Activated B cell treated with CpG ODN at 0.5 μM for 24 hours (primary cell): ENCODE measurements around the gene LPCAT2. TPM values are rescaled to one million over a fixed set of nuclear protein-coding genes. Genes with fewer than 3 reads are reported as not detected.
"Not testable (repeated sequence)": the region's sequence is repeated elsewhere in the genome, so short reads cannot be mapped to it uniquely, and the experiment has no call there.

Source experiments
- ATAC-seq: fragments of 200-7000 bp; cut with Tn5 transposase; one replicate; pipeline ENCODE4 v1.10.0; 2021; ENCODE audit warnings: low read depth, mild to moderate bottlenecking, moderate library complexity
- CTCF ChIA-PET: fragments of 350-600 bp; sonication (Branson Sonifier 250); formaldehyde crosslinking; loops from one replicate; lab custom pipeline; 2021; ENCODE audit warnings: antibody characterized with exemption; lab: Charles Lee
- POLR2A ChIA-PET: fragments of 350-600 bp; sonication (Branson Sonifier 250); formaldehyde crosslinking; loops from one replicate; lab custom pipeline; 2021; ENCODE audit warnings: antibody characterized with exemption; lab: Charles Lee
- DNase-seq: peaks from one replicate; pipeline ENCODE4 v3.0.0; 2022
- H3K27ac Mint-ChIP-seq: one replicate; pipeline ENCODE4 v1.8.0; 2020; ENCODE audit warnings: mixed read lengths
- H3K27me3 Mint-ChIP-seq: one replicate; pipeline ENCODE4 v1.8.0; 2021; ENCODE audit warnings: mixed read lengths
- H3K36me3 Mint-ChIP-seq: one replicate; pipeline ENCODE4 v1.8.0; 2021; ENCODE audit warnings: low read depth, mixed read lengths
- H3K4me1 Mint-ChIP-seq: one replicate; pipeline ENCODE4 v1.8.0; 2021; ENCODE audit warnings: mixed read lengths
- H3K4me3 Mint-ChIP-seq: one replicate; pipeline ENCODE4 v1.8.0; 2020; ENCODE audit warnings: mild to moderate bottlenecking, mixed read lengths
- H3K9me3 Mint-ChIP-seq: one replicate; pipeline ENCODE4 v1.8.0; 2020; ENCODE audit warnings: mixed read lengths
- intact Hi-C: fragments of 100-400 bp; cut with micrococcal nuclease; formaldehyde crosslinking; loops from one replicate; pipeline ENCODE4 v1.15.1; 2024
- total RNA-seq: library from RNA; stranded (reverse); gene quantifications from 2 replicates; pipeline ENCODE4 v1.2.3, GENCODE V29; 2022
- TF ChIP-seq, protein P1 (sequence below): fragments of 200-600 bp; IDR thresholded peaks from one replicate; pipeline ENCODE4 v1.8.0; 2022; ENCODE audit warnings: antibody characterized with exemption, mild to moderate bottlenecking

LPCAT2 gene
- total RNA-seq, 1 donor from 2014 or later = 0.04 TPM

DNA sequence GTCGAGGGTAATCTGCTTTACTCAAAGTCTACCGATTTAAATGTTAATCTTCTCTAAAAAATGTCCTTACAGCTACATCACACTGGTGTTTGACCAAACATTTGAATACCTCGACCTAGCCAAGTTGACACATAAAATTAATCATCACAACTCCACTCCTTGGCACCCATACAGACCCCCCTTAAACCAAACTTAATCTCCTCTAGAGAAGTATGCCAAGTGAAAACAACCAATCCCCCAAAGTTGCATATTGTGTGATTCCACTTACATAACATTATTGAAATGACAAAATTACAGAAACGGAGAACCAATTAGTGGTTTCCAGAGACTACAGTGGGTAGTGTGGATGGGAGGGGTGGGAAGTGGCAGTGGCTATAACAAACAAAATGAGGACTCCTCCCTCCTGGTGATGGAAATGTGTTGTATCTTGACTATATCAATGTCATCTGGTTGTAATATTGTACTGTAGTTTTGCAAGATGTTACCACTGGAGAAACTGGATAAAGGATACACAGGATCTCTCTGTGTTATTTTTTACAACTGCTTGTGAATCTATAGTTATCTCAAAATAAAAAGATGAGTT is 97.0 kb downstream of the LPCAT2 start:
- H3K4me1 Mint-ChIP-seq = no peaks in the 10 kb centered on the region

DNA sequence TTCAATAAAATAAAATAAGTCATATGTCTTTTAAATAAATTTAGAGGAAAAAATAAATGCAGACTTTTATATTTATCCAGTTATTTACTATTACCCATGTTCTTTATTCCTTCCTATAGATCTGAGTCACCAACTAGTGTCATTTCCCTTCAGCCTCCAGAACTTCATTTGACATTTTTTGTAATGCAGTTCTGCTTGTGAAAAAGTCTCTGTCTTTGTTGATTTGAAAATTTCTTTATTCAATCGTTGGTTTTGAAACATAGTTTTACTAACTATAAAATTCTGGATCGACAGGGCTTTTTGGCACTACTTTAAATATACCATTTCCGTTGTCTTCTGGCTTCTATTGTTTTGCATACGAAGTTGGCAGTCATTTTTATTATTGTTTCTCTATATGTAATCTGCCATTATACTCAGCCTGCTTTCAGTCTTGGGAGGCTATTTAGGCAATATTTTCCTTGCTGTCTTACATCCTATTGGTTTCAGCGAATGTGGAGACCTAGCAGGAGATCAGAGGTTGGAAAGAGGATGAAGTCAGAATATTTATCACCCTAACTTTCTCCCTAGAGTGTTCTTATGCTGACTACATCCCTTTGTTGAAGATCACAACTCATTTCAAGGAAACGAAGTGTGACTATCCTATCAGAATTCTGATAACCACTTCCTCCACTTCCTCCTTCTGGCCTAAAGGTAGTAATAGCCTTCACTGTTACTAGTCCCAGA is 104.9 kb downstream of the LPCAT2 start:
- ChIA-PET CTCF (no interaction called here), POLR2A (no interaction called here)
- TF ChIP-seq, protein P1, sequence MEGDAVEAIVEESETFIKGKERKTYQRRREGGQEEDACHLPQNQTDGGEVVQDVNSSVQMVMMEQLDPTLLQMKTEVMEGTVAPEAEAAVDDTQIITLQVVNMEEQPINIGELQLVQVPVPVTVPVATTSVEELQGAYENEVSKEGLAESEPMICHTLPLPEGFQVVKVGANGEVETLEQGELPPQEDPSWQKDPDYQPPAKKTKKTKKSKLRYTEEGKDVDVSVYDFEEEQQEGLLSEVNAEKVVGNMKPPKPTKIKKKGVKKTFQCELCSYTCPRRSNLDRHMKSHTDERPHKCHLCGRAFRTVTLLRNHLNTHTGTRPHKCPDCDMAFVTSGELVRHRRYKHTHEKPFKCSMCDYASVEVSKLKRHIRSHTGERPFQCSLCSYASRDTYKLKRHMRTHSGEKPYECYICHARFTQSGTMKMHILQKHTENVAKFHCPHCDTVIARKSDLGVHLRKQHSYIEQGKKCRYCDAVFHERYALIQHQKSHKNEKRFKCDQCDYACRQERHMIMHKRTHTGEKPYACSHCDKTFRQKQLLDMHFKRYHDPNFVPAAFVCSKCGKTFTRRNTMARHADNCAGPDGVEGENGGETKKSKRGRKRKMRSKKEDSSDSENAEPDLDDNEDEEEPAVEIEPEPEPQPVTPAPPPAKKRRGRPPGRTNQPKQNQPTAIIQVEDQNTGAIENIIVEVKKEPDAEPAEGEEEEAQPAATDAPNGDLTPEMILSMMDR = no peak
- H3K9me3 Mint-ChIP-seq = peaks cover 4% of the 10 kb centered on the region
- no peak overlapping the region for H3K27ac Mint-ChIP-seq
- no peaks in the 10 kb centered on the region for H3K36me3 Mint-ChIP-seq
- no peak for ATAC-seq
- H3K27me3 Mint-ChIP-seq = peaks cover 8% of the 10 kb centered on the region
- no peak for DNase-seq
- intact Hi-C loops = no loop called here
- no peak overlapping the region for H3K4me3 Mint-ChIP-seq
- H3K4me1 Mint-ChIP-seq = no peaks in the 10 kb centered on the region

More for the DNA sequence above, 97.0 kb downstream of the LPCAT2 start:
- intact Hi-C loops = no loop called here
- no peak overlapping the region for H3K4me3 Mint-ChIP-seq
- ATAC-seq (no peak), DNase-seq (no peak)
- no peaks in the 10 kb centered on the region for H3K36me3 Mint-ChIP-seq
- H3K9me3 Mint-ChIP-seq = peaks cover 4% of the 10 kb centered on the region
- CTCF ChIA-PET = no interaction called here
- TF ChIP-seq, protein P1 = no peak
- H3K27me3 Mint-ChIP-seq = peaks cover 3% of the 10 kb centered on the region
- H3K27ac Mint-ChIP-seq = no peak overlapping the region
- POLR2A ChIA-PET = no interaction called here

DNA sequence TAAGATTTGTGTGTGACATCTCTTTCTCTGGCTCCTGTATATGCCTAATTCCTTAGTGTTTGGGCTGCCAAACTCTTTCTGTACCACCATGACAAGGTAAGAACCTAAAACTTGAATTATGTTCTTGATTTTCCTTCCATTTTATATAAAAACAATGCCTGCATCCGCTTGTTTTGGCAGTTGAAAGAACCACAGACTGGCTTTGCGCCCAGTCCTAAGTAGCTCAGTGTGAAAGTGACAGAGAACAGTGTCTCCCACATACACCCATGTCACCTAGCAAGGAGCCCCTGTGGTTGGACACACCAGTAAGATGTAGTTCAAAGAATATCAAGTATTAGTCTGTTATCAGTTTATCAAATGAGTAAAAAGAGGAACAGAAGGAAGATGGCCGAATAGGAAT is 106.2 kb downstream of the LPCAT2 start:
- Mint-ChIP-seq H3K36me3 (no peaks in the 10 kb centered on the region), H3K9me3 (peaks cover 2% of the 10 kb centered on the region), H3K27me3 (peaks cover 8% of the 10 kb centered on the region), H3K27ac (no peak overlapping the region), H3K4me1 (no peaks in the 10 kb centered on the region), H3K4me3 (no peak overlapping the region)
- DNase-seq (no peak), ATAC-seq (no peak)
- TF ChIP-seq, protein P1 = no peak
- ChIA-PET CTCF (no interaction called here), POLR2A (no interaction called here)
- intact Hi-C loops = no loop called here

DNA sequence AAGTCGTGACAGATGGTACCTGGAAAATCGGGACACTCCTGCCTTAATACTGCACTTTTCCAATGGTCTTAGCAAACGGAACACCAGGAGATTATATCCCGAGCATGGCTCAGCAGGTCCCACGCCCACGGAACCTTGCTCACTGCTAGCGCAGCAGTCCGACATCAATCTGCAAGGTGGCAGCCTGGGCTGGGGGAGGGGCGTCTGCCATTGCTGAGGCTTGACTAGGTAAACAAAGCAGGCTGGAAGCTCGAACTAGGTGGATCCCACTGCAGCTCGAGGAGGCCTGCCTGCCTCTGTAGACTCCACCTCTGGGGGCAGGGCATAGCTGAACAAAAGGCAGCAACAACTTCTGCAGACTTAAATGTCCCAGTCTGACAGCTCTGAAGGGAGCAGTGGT is 106.8 kb downstream of the LPCAT2 start:
- ATAC-seq, intact Hi-C loops, H3K27me3 Mint-ChIP-seq, POLR2A ChIA-PET, CTCF ChIA-PET, DNase-seq, H3K4me1 Mint-ChIP-seq, H3K27ac Mint-ChIP-seq, H3K36me3 Mint-ChIP-seq, H3K9me3 Mint-ChIP-seq, H3K4me3 Mint-ChIP-seq: not testable (repeated sequence)

DNA sequence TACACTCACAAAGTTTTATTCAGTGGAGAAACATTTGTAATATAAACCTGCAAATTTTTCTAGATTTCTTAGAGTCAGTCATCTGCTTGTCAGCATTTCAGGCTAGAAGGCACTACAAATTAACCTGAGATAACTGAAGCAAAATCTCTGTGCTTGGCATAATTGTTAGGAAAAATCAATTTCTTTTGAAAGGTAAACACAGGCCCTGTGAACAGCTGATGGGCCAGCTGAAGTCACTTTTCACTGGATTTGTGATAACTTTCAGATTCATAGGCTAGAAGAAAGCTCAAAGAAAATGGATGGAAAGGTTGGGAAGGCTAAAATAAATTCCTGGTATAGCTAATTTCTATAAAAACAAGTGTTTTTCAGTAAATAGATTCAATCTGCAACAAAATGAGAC is 112.9 kb downstream of the LPCAT2 start:
- Mint-ChIP-seq H3K4me1 (no peaks in the 10 kb centered on the region), H3K4me3 (no peak overlapping the region), H3K36me3 (no peaks in the 10 kb centered on the region), H3K27ac (no peak overlapping the region), H3K27me3 (no peaks in the 10 kb centered on the region), H3K9me3 (peaks cover 3% of the 10 kb centered on the region)
- ChIA-PET POLR2A (no interaction called here), CTCF (no interaction called here)
- TF ChIP-seq, protein P1 = no peak
- no peak for ATAC-seq
- no peak for DNase-seq
- intact Hi-C loops = no loop called here
